OCI-LY7 (cell line): Measurements from ENCODE around the gene ZFHX3. TPM values are rescaled to one million over a fixed set of nuclear protein-coding genes. Genes with fewer than 3 reads are reported as not detected.

Experiments
- BruUV-seq: library from RNA; stranded (reverse); fragments of 400-500 nt; replicated peaks from 2 replicates; lab custom pipeline; 2021; lab: Mats Ljungman, UMichigan
- CTCF ChIA-PET: fragments of 300-600 bp; sonication (Branson Sonifier 250); formaldehyde crosslinking; loops from one replicate; lab custom pipeline; 2022; ENCODE audit warnings: antibody characterized with exemption; ENCODE audit not compliant: unreplicated experiment; lab: Charles Lee
- POLR2A ChIA-PET: fragments of 300-600 bp; sonication (Branson Sonifier 250); formaldehyde crosslinking; loops from one replicate; lab custom pipeline; 2022; ENCODE audit warnings: antibody characterized with exemption; lab: Charles Lee
- DNase-seq: peaks from one replicate; pipeline ENCODE4 v3.0.0-alpha.2; 2015; ENCODE audit warnings: low spot score
- H2AFZ ChIP-seq: fragments of 200-600 bp; sonication (generic), shearing (Covaris generic); 2 replicates; pipeline ENCODE4 v1.6.1; 2014; ENCODE audit warnings: mild to moderate bottlenecking, antibody characterized with exemption, low read length, moderate library complexity
- H3K27ac ChIP-seq: fragments of 200-600 bp; sonication (generic); 2 replicates; pipeline ENCODE4 v1.5.1; 2014; ENCODE audit warnings: mixed run types, low read depth, mild to moderate bottlenecking, moderate library complexity, low read length, inconsistent platforms; ENCODE audit not compliant: poor library complexity, severe bottlenecking
- H3K36me3 ChIP-seq: fragments of 200-600 bp; sonication (generic); 2 replicates; pipeline ENCODE4 v1.6.1; 2014; ENCODE audit warnings: mild to moderate bottlenecking, antibody characterized with exemption, low read length, moderate library complexity, mixed read lengths; ENCODE audit not compliant: insufficient read depth
- H3K4me1 ChIP-seq: fragments of 200-600 bp; sonication (generic); 2 replicates; pipeline ENCODE4 v1.5.1; 2014; ENCODE audit warnings: mild to moderate bottlenecking, low read length; ENCODE audit not compliant: insufficient read depth, poor library complexity, severe bottlenecking
- H3K4me2 ChIP-seq: fragments of 200-600 bp; sonication (generic); 2 replicates; pipeline ENCODE4 v1.6.1; 2014; ENCODE audit warnings: mild to moderate bottlenecking, low read length
- H3K4me3 ChIP-seq: fragments of 200-600 bp; sonication (generic); 2 replicates; pipeline ENCODE4 v1.5.1; 2014; ENCODE audit warnings: mild to moderate bottlenecking, low read depth, low read length; ENCODE audit not compliant: poor library complexity, severe bottlenecking
- H3K79me2 ChIP-seq: fragments of 200-600 bp; sonication (generic); 2 replicates; pipeline ENCODE4 v1.6.1; 2016; ENCODE audit warnings: low read depth, mild to moderate bottlenecking, low read length, moderate library complexity, mixed read lengths; ENCODE audit not compliant: insufficient read depth
- H3K9me2 ChIP-seq: fragments of 200-600 bp; sonication (generic); 2 replicates; pipeline ENCODE4 v1.6.1; 2016; ENCODE audit warnings: mild to moderate bottlenecking, low read length, mixed read lengths; ENCODE audit not compliant: insufficient read depth
- H3K9me3 ChIP-seq: fragments of 200-600 bp; sonication (generic); 2 replicates; pipeline ENCODE4 v1.6.1; 2014; ENCODE audit warnings: mild to moderate bottlenecking, mixed run types, low read length, mixed read lengths
- H4K20me1 ChIP-seq: fragments of 200-600 bp; sonication (generic); 2 replicates; pipeline ENCODE4 v1.6.1; 2014; ENCODE audit warnings: mild to moderate bottlenecking, antibody characterized with exemption, low read length, moderate library complexity, mixed read lengths; ENCODE audit not compliant: insufficient read depth
- CTCF ChIP-seq: fragments of 200-600 bp; sonication (generic); conservative IDR thresholded peaks from 2 replicates; pipeline ENCODE4 v1.5.1; 2014; ENCODE audit warnings: mild to moderate bottlenecking, antibody characterized with exemption, low read length, moderate library complexity, mixed read lengths
- EZH2phosphoT487 ChIP-seq: fragments of 200-600 bp; sonication (generic); IDR thresholded peaks from 2 replicates; pipeline ENCODE4 v1.6.1; 2018; ENCODE audit warnings: low read depth, borderline replicate concordance, mild to moderate bottlenecking, mixed run types, antibody characterized with exemption, low read length, moderate library complexity, mixed read lengths
- intact Hi-C: fragments of 100-400 bp; cut with micrococcal nuclease; formaldehyde crosslinking; loops from one replicate; pipeline ENCODE4 v1.10.0; 2022; ENCODE audit not compliant: unreplicated experiment
- total RNA-seq, 2 experiments: library from RNA; depleted of rRNA in 1 of 2; stranded (reverse); fragments of >200 nt in 1 of 2; shearing (Covaris generic) in 1 of 2; gene quantifications; 2 replicates each; pipeline ENCODE4 v1.2.3, GENCODE V29; 2014 to 2022

Gene ZFHX3
- total RNA-seq, 2 experiments from 2014 or later = 1.3 to 6.2 TPM

- TF ChIP-seq EZH2phosphoT487 = no peak
- no peak for TF ChIP-seq CTCF
- Histone ChIP-seq H3K36me3 (no peaks in the 10 kb centered on the region), H3K9me2 (no peaks in the 10 kb centered on the region), H4K20me1 (no peaks in the 10 kb centered on the region), H3K4me2 (no peak overlapping the region), H3K27ac (no peak overlapping the region), H3K79me2 (no peaks in the 10 kb centered on the region), H3K4me1 (no peaks in the 10 kb centered on the region), H3K9me3 (no peaks in the 10 kb centered on the region), H3K4me3 (no peak overlapping the region), H2AFZ (no peak overlapping the region)
- CTCF ChIA-PET = interaction anchor here (0.5 kb wide), 1 partner anchor 10 kb away, joined by 3 read pairs; no protein-coding TSS in a partner anchor
- POLR2A ChIA-PET = no interaction called here
- intact Hi-C loops = no loop called here
- BruUV-seq = no TSS peak
- no peak for DNase-seq
Observed at GRCh38 chr16:72963533-72964315, 84.2 kb downstream of the ZFHX3 start.

GRCh38 chr16:72962347-72962746, 85.6 kb downstream of the ZFHX3 start:
- TF ChIP-seq CTCF (no peak), EZH2phosphoT487 (no peak)
- no peaks in the 10 kb centered on the region for H3K9me3 ChIP-seq
- H3K36me3 ChIP-seq = no peaks in the 10 kb centered on the region
- intact Hi-C loops = no loop called here
- H2AFZ ChIP-seq = no peak overlapping the region
- DNase-seq = no peak
- no peak overlapping the region for H3K27ac ChIP-seq
- ChIA-PET CTCF (no interaction called here), POLR2A (no interaction called here)
- no peaks in the 10 kb centered on the region for H3K9me2 ChIP-seq
- no peaks in the 10 kb centered on the region for H3K79me2 ChIP-seq
- H3K4me3 ChIP-seq = no peak overlapping the region
- BruUV-seq = no TSS peak
- H3K4me2 ChIP-seq = no peak overlapping the region
- H3K4me1 ChIP-seq = no peaks in the 10 kb centered on the region
- no peaks in the 10 kb centered on the region for H4K20me1 ChIP-seq

GRCh38 chr16:72961863-72962262, 86.1 kb downstream of the ZFHX3 start:
- ChIA-PET CTCF (no interaction called here), POLR2A (no interaction called here)
- BruUV-seq = no TSS peak
- TF ChIP-seq EZH2phosphoT487 (no peak), CTCF (no peak)
- H3K4me3 ChIP-seq = no peak overlapping the region
- H3K27ac ChIP-seq = no peak overlapping the region
- no peak overlapping the region for H2AFZ ChIP-seq
- H4K20me1 ChIP-seq = no peaks in the 10 kb centered on the region
- H3K4me2 ChIP-seq = no peak overlapping the region
- H3K36me3 ChIP-seq = no peaks in the 10 kb centered on the region
- H3K79me2 ChIP-seq = no peaks in the 10 kb centered on the region
- H3K4me1 ChIP-seq = no peaks in the 10 kb centered on the region
- DNase-seq = no peak
- no peaks in the 10 kb centered on the region for H3K9me3 ChIP-seq
- intact Hi-C loops = no loop called here
- H3K9me2 ChIP-seq = no peaks in the 10 kb centered on the region
